HepG2 (cell line): ENCODE measurements around the gene NHERF2. TPM values are rescaled to one million over a fixed set of nuclear protein-coding genes. Genes with fewer than 3 reads are reported as not detected.

Experiments
- CSRNP1 ChIP-seq: sonication (generic); formaldehyde crosslinking; IDR thresholded peaks from 2 replicates; pipeline ENCODE4 v1.8.1; 2023; ENCODE audit warnings: mild to moderate bottlenecking, missing genetic modification reagents
- HNF4A ChIP-seq: sonication (generic); formaldehyde crosslinking; IDR thresholded peaks from 2 replicates; pipeline ENCODE4 v1.4.0; 2020; ENCODE audit warnings: missing genetic modification reagents
- PATZ1 ChIP-seq: sonication (generic); formaldehyde crosslinking; IDR thresholded peaks from 2 replicates; pipeline ENCODE4 v1.4.0; 2020; ENCODE audit warnings: missing genetic modification reagents
- SNAPC4 ChIP-seq: sonication (generic); formaldehyde crosslinking; IDR thresholded peaks from 2 replicates; pipeline ENCODE4 v1.4.0; 2020; ENCODE audit warnings: mild to moderate bottlenecking, missing genetic modification reagents
- ZHX1 ChIP-seq: sonication (generic); formaldehyde crosslinking; IDR thresholded peaks from 2 replicates; pipeline ENCODE4 v1.8.1; 2022; ENCODE audit warnings: low read depth, mild to moderate bottlenecking, missing genetic modification reagents
- ZNF672 ChIP-seq: sonication (generic); formaldehyde crosslinking; IDR thresholded peaks from 2 replicates; pipeline ENCODE4 v1.8.1; 2022; ENCODE audit warnings: missing genetic modification reagents
- ZNF83 ChIP-seq: sonication (generic); formaldehyde crosslinking; IDR thresholded peaks from 2 replicates; pipeline ENCODE4 v1.4.0; 2020; ENCODE audit warnings: missing genetic modification reagents, mild to moderate bottlenecking, borderline replicate concordance
- polyA plus RNA-seq, 8 experiments: library from polyadenylated mRNA; depleted of rRNA in 3 of 8; stranded (reverse) in 7 of 8; unstranded in 1 of 8; fragments of >200 nt; fragmentation: Illumina TruSeq in 4 of 8; extraction: Trizol in 4 of 8; gene quantifications; 2 replicates each; pipeline versions ENCODE4 v1.2.1 to v1.2.3, GENCODE V29; 2011 to 2016; ENCODE audit warnings: low read depth in 4 of 8, missing spikeins in 1 of 8, mixed read lengths in 1 of 8; ENCODE audit not compliant: insufficient read depth in 1 of 8
- total RNA-seq, 5 experiments: library from RNA; depleted of rRNA; stranded (reverse); fragments of >200 nt; fragmentation: Illumina TruSeq; extraction: Trizol; gene quantifications; 2 replicates each; pipeline ENCODE4 v1.2.3, GENCODE V29; 2016; ENCODE audit warnings: low read depth in 1 of 5
- TF ChIP-seq, protein P1 (sequence below): sonication (generic); formaldehyde crosslinking; IDR thresholded peaks from 2 replicates; pipeline ENCODE4 v1.5.0; 2020; ENCODE audit warnings: missing genetic modification reagents
- TF ChIP-seq, protein P2 (sequence below): sonication (generic); formaldehyde crosslinking; IDR thresholded peaks from 2 replicates; pipeline ENCODE4 v1.5.1; 2020; ENCODE audit warnings: missing genetic modification reagents, mild to moderate bottlenecking, borderline replicate concordance
- TF ChIP-seq, protein P3 (sequence below): sonication (generic); formaldehyde crosslinking; IDR thresholded peaks from 2 replicates; pipeline ENCODE4 v1.5.0; 2020; ENCODE audit warnings: missing genetic modification reagents

The NHERF2 gene
- total and polyA plus RNA-seq, 2 of the 13 experiments (the other 11 are each of a cell fraction or from before 2014, with no cell fraction given): 23.7 to 39.3 TPM

DNA sequence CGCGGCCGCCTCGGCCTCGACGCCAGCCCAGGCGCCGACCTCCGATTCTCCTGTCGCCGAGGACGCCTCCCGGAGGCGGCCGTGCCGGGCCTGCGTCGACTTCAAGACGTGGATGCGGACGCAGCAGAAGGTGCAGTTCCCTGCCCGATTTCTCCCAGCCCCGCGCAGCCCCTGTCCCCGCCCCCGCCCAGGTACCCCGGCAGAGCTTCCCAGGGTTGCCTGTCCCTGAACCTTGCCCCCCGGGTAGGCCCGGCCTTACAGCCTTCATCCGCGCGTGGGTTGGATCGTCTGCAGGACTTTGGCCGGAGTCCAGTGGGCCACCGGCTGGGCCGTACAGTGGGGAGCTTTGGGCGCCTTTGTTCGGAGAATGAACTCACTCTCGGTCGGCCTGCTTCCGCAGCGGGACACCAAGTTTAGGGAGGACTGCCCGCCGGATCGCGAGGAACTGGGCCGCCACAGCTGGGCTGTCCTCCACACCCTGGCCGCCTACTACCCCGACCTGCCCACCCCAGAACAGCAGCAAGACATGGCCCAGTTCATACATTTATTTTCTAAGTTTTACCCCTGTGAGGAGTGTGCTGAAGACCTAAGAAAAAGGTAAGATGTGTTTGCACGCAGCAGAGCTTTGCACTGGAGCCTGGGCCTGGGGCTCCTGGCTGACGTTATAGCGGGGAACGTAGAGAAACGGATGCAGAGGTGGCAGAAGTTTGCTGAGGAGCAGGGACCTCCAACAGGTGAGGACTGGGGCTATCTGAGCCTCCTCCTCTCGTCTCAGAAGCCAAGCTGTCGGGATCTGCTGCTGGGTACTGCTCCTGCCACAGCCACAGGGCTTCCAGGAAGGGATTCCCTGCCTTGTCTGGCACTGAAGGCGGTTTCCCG is 42.1 kb upstream of the NHERF2 start (continued):
- TF ChIP-seq ZHX1 (CRISPR knock-in tag) (no peak; the same call in 1 of the 2 replicates), CSRNP1 (CRISPR knock-in tag) (no peak), SNAPC4 (CRISPR knock-in tag) (no peak), HNF4A (peak; percentile 91), ZNF672 (no peak), ZNF83 (CRISPR knock-in tag) (peak; percentile 76; the same call in 1 of the 2 replicates), PATZ1 (CRISPR knock-in tag) (0 out of 2 replicates have a peak, but pooled peaks have one; percentile 21)
- TF ChIP-seq, protein P1, sequence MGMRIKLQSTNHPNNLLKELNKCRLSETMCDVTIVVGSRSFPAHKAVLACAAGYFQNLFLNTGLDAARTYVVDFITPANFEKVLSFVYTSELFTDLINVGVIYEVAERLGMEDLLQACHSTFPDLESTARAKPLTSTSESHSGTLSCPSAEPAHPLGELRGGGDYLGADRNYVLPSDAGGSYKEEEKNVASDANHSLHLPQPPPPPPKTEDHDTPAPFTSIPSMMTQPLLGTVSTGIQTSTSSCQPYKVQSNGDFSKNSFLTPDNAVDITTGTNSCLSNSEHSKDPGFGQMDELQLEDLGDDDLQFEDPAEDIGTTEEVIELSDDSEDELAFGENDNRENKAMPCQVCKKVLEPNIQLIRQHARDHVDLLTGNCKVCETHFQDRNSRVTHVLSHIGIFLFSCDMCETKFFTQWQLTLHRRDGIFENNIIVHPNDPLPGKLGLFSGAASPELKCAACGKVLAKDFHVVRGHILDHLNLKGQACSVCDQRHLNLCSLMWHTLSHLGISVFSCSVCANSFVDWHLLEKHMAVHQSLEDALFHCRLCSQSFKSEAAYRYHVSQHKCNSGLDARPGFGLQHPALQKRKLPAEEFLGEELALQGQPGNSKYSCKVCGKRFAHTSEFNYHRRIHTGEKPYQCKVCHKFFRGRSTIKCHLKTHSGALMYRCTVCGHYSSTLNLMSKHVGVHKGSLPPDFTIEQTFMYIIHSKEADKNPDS (CRISPR knock-in tag): no peak
- TF ChIP-seq, protein P2, sequence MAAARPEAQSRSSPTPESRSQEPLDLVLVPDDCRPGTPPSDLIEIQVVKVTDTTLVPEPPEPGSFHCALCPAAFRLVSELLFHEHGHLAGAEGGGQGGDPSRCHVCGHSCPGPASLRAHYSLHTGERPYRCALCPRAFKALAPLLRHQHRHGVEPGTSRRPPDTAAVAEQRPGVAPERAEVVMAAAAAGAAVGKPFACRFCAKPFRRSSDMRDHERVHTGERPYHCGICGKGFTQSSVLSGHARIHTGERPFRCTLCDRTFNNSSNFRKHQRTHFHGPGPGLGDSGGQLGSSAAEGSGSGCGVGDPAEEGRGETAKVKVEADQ (CRISPR knock-in tag): peak; percentile 60; the same call in 1 of the 2 replicates
- TF ChIP-seq, protein P3, sequence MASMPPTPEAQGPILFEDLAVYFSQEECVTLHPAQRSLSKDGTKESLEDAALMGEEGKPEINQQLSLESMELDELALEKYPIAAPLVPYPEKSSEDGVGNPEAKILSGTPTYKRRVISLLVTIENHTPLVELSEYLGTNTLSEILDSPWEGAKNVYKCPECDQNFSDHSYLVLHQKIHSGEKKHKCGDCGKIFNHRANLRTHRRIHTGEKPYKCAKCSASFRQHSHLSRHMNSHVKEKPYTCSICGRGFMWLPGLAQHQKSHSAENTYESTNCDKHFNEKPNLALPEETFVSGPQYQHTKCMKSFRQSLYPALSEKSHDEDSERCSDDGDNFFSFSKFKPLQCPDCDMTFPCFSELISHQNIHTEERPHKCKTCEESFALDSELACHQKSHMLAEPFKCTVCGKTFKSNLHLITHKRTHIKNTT: no peak
